ENCODE results near the gene TEDC2. TPM values are rescaled to one million over a fixed set of nuclear protein-coding genes. Genes with fewer than 3 reads are reported as not detected.
"Not testable (repeated sequence)": the region's sequence is repeated elsewhere in the genome, so short reads cannot be mapped to it uniquely, and the experiment has no call there.

The TEDC2 gene
- total RNA-seq, 2 donors from 2014 or later: 0.70 to 0.85 TPM

DNA sequence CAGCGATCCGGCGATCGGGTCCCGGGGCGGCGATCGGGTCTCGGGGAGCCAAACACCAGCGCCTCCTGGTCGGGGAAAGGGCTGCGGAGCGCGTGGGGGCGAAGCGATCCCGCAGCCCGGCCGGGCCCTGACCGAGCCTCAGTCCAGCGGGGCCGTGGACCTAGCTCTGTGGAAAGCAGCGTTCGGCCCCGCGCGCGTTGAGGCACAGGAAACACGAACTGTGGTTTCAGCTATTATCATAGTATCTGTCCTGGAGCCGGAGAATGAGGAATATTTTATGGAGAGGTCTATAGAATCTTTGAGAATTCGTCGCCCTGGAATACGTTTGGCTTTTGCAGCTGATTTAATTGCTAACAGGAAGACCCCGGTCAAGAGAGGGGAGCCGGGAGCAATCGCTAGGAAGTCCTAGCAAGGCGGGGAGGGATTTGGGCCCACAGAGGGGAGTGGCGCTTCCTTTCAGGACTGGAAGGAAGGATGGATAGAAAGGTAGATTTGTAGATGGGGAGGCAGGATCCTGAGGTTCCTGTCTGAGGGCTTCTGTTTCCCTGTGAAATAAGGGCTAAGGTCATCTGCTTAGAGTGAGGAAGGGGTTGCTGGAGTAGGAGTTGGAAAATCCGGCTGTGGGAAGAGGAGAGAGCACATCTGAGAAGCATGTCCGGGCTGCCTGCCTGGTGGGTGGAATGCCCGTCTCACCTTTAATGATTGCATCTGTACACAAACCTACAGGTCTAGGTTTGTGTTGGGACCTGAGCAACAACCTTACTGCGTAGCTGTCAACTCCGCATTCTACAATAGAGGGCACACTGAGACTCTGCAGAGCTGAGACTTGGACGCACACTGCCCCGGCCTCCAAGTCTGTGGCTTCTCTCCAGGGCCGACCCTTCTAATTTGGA lies 29.9 kb upstream of the TEDC2 start:
- Mint-ChIP-seq H3K27me3 (no peaks in the 10 kb centered on the region), H3K36me3 (ENCODE audit: low read depth) (peaks cover 4% of the 10 kb centered on the region), H3K4me3 (peak overlapping the region; percentile 92), H3K27ac (peak overlapping the region; percentile 84), H3K4me1 (peaks cover 13% of the 10 kb centered on the region)
- ATAC-seq (no peak), DNase-seq (no peak)
- no peaks in the 10 kb centered on the region for H3K9me3 ChIP-seq (ENCODE audit: control insufficient read depth, low read length, poor library complexity, severe bottlenecking)

DNA sequence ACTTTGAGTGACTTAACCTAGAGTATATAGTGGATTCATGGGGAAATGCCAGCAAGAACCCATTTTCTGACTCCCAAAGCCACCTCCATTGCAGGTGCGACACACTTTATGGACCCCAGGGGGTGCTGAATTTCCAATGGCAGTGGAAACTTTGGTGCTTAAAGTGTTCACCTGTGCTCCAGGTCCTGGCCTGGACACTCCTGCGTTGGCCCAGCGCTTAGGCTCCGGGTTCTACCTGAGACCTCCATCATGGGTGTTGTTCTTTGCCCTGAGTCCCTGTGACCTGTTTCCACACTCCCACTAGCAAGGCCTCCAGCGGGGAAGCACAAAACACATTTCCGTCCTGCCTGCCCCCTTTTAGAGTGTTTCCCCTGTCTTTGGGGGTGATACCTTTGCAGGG lies 27.6 kb upstream of the TEDC2 start:
- ATAC-seq (no peak), DNase-seq (no peak)
- Mint-ChIP-seq H3K4me1 (peaks cover 13% of the 10 kb centered on the region), H3K27ac (no peak overlapping the region), H3K36me3 (ENCODE audit: low read depth) (peaks cover 4% of the 10 kb centered on the region), H3K27me3 (no peaks in the 10 kb centered on the region), H3K4me3 (no peak overlapping the region)
- H3K9me3 ChIP-seq (ENCODE audit: control insufficient read depth, low read length, poor library complexity, severe bottlenecking): no peaks in the 10 kb centered on the region

DNA sequence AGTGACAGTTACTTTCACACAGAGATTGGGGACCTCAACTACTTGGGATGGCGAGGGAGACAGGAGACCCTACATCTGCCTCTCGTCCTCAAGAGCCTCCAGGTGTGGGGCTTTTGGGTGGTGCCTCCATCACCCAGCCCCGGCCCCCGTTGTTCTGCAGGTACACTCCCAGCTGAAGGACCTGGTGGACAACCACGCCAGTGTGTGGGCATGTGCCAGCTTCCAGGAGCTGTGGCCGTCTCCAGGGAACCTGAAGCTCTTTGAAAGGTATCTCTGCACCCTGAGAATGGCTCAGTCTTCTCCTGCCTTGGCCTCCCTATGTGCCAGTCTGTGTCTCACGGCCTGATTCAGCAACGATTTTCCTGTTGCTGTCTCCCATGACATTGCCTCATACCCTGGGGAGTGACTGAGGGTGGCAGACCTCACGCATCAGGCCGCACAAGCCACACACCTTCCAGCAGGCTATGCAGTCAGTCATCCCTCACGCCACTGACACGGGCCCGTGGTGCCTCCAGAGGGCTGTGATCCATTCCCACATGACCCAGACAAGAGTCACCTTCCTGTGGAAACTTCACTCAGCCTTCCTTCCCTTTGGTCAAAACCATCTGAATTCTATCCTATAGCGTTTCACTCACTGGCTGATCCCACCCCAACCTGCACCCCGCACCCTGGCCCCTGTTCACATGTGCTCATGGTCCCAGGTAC lies 27.0 kb upstream of the TEDC2 start:
- Mint-ChIP-seq H3K27ac (no peak overlapping the region), H3K4me3 (no peak overlapping the region), H3K4me1 (peaks cover 13% of the 10 kb centered on the region), H3K36me3 (ENCODE audit: low read depth) (peaks cover 4% of the 10 kb centered on the region), H3K27me3 (no peaks in the 10 kb centered on the region)
- ATAC-seq (no peak), DNase-seq (no peak)
- no peaks in the 10 kb centered on the region for H3K9me3 ChIP-seq (ENCODE audit: control insufficient read depth, low read length, poor library complexity, severe bottlenecking)

DNA sequence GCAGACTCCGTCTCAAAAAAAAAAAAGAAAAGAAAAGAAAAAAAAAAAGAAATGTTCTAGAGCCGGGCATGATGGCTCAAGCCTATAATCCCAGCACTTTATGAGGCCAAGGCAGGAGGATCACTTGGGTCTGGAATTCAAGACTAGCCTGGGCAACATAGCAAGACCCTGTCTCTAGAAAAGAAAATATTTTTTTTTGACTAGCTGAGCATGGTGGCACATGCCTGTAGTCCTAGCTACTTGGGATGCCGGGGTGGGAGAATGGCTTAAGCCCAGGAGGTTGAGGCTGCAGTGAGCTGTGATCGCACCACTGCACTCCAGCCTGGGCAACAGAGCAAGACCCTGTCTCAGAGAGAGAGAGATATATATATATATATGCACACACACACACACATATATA lies 24.7 kb upstream of the TEDC2 start:
- not testable (repeated sequence) for H3K36me3 Mint-ChIP-seq (ENCODE audit: low read depth); H3K9me3 ChIP-seq (ENCODE audit: control insufficient read depth, low read length, poor library complexity, severe bottlenecking); H3K4me1 Mint-ChIP-seq; DNase-seq; H3K27me3 Mint-ChIP-seq; ATAC-seq; H3K27ac Mint-ChIP-seq; H3K4me3 Mint-ChIP-seq

DNA sequence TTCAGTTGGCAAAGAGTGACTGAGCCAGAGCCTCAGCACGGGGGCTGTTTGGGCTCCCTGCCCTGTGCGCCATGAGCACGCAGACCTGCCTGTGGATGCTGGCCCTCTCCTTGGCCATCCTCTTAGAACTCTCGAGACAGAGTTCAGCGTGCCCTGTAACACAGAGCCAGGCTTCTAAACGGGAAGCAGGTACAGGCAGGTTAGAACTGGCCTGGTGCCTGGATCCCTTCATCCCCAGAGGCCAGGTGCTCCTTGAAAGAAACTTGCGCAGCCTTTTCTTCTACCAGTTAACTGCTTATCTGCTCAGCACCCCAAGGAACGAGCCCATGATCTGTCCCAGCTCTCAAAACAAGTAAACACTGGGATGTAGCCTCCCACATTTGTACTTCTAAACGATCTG lies 23.8 kb upstream of the TEDC2 start:
- H3K4me3 Mint-ChIP-seq: no peak overlapping the region
- H3K4me1 Mint-ChIP-seq: no peaks in the 10 kb centered on the region
- H3K36me3 Mint-ChIP-seq (ENCODE audit: low read depth): peaks cover 4% of the 10 kb centered on the region
- DNase-seq: no peak
- ATAC-seq: no peak
- no peaks in the 10 kb centered on the region for H3K27me3 Mint-ChIP-seq
- no peaks in the 10 kb centered on the region for H3K9me3 ChIP-seq (ENCODE audit: control insufficient read depth, low read length, poor library complexity, severe bottlenecking)
- H3K27ac Mint-ChIP-seq: no peak overlapping the region

DNA sequence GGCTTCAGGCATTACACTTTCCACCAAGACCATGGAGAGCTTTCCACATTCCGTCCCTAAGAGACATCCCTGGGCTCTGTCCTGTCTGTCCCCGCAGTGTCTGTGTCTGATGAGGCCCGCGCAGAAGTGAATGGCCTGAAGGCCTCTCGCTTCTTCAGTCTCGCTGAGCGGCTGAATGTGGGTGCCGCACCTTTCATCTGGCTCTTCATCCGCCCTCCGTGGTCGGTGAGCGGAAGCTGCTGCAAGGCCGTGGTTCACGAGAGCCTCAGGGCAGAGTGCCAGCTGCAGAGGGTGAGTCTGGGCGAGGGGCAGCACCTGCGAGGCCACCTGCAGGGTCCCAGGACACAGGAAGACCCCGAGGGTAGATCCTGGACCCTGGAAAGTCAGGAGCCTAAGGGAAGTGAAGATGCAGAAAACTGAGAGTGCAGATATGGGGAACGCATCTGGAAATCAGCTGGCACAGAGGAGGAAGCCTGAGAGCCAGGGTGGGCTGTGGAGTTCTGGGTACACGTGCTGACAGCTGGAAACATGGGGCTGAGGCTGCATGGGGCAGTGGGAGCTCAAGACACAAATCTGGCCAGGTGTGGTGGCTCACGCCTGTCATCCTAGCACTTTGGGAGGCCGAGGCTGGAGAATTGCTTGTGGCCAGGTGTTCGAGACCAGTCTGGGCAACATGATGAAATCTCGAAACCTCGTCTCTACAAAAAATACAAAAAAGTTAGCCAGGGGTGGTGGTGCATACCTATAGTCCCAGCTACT lies 22.7 kb upstream of the TEDC2 start:
- DNase-seq (no peak), ATAC-seq (no peak)
- Mint-ChIP-seq H3K4me3 (no peak overlapping the region), H3K27me3 (no peaks in the 10 kb centered on the region), H3K36me3 (ENCODE audit: low read depth) (peaks cover 4% of the 10 kb centered on the region), H3K27ac (no peak overlapping the region), H3K4me1 (no peaks in the 10 kb centered on the region)
- H3K9me3 ChIP-seq (ENCODE audit: control insufficient read depth, low read length, poor library complexity, severe bottlenecking): no peaks in the 10 kb centered on the region

DNA sequence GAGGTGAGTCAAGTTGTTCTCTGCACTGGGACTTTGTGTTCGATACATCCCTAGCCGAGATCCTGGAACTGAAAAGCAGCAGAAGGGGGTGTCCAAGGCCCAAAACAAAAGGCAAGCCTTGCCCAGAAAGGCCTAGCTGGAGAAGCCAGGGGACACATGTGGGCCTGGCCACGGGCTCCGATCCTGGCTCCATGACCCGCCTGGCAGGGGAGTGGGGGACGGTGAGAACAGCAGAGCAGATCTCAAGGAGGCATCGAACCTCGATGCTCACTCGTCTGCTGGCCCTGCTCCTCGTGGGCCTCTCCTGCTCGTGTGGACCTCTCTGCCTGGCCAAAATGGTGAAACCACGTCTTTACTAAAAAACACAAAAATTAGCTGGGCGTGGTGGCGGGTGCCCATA lies 21.8 kb upstream of the TEDC2 start:
- no peak for DNase-seq
- Mint-ChIP-seq H3K27me3 (no peaks in the 10 kb centered on the region), H3K36me3 (ENCODE audit: low read depth) (peaks cover 2% of the 10 kb centered on the region), H3K4me1 (no peaks in the 10 kb centered on the region), H3K4me3 (no peak overlapping the region), H3K27ac (no peak overlapping the region)
- H3K9me3 ChIP-seq (ENCODE audit: control insufficient read depth, low read length, poor library complexity, severe bottlenecking): no peaks in the 10 kb centered on the region
- no peak for ATAC-seq

DNA sequence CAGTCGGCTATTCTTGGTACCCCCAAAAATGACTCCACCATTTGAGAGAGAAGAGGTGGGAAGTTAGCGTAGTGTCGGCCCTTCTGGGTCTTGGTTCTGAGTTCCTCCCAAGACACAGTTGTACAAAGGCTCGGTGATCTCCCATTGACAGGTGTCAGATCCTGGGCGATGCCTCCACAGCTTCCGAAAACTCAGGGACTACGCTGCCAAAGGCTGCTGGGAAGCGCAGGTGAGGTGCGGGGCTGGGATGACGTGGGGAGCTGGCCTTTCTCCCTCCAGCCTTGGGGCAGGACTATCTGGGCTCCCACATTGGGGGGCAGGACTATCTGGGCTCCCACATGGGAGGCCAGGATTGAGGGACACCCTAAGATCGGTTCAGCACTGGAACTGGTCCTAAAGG lies 20.3 kb upstream of the TEDC2 start:
- no peaks in the 10 kb centered on the region for H3K27me3 Mint-ChIP-seq
- no peak overlapping the region for H3K27ac Mint-ChIP-seq
- H3K9me3 ChIP-seq (ENCODE audit: control insufficient read depth, low read length, poor library complexity, severe bottlenecking): no peaks in the 10 kb centered on the region
- no peak overlapping the region for H3K4me3 Mint-ChIP-seq
- no peak for ATAC-seq
- DNase-seq: no peak
- no peaks in the 10 kb centered on the region for H3K36me3 Mint-ChIP-seq (ENCODE audit: low read depth)
- H3K4me1 Mint-ChIP-seq: no peaks in the 10 kb centered on the region

DNA sequence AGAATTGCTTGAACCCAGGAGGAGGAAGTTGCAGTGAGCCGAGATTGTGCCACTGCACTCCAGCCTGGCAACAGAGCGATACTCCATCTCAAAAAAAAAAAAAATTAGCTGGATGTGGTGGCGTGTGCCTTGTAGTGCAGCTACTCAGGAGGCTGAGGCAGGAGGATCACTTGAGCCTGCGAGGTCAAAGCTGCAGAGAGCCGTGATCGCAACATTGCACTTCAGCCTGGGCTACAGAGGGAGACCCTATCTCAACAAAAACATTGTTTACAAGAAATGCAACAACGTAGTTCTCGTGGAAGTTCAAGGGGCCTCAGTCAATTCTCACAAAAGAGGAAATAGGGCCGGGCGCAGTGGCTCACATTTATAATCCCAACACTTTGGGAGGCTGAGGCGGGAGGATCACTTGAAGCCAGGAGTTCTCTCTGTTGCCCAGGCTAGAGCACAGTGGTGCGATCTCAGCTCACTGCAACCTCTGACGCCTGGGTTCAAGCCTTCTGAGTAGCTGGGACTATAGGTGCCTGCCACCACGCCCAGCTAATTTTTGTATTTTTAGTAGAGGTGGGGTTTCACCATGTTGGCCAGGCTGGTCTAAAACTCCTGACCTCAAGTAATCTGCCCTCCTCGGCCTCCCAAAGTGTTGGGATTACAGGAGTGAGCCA lies 18.6 kb upstream of the TEDC2 start:
- H3K27me3 Mint-ChIP-seq; DNase-seq; ATAC-seq; H3K4me3 Mint-ChIP-seq; H3K9me3 ChIP-seq (ENCODE audit: control insufficient read depth, low read length, poor library complexity, severe bottlenecking); H3K4me1 Mint-ChIP-seq; H3K36me3 Mint-ChIP-seq (ENCODE audit: low read depth); H3K27ac Mint-ChIP-seq: not testable (repeated sequence)

DNA sequence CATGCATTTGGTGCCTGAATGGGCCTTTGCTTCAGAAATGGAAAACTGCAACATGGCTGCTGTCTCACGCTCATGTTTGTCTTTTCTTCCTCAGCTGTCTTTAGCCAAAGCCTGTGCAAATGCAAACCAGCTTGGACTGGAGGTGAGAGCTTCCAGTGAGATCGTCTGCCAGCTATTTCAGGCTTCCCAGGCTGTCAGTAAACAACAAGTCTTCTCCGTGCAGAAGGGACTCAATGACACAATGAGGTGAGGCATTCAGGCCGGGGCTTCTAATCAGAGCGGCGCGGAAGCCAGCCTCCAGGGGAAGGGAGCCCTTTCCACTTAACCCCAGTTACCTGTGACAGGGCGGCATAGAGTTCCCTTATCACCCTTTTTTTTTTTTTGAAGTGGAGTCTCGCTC lies 16.4 kb upstream of the TEDC2 start:
- Mint-ChIP-seq H3K27me3 (no peaks in the 10 kb centered on the region), H3K4me3 (no peak overlapping the region), H3K27ac (no peak overlapping the region), H3K36me3 (ENCODE audit: low read depth) (no peaks in the 10 kb centered on the region), H3K4me1 (no peaks in the 10 kb centered on the region)
- DNase-seq (no peak), ATAC-seq (no peak)
- H3K9me3 ChIP-seq (ENCODE audit: control insufficient read depth, low read length, poor library complexity, severe bottlenecking): no peaks in the 10 kb centered on the region

DNA sequence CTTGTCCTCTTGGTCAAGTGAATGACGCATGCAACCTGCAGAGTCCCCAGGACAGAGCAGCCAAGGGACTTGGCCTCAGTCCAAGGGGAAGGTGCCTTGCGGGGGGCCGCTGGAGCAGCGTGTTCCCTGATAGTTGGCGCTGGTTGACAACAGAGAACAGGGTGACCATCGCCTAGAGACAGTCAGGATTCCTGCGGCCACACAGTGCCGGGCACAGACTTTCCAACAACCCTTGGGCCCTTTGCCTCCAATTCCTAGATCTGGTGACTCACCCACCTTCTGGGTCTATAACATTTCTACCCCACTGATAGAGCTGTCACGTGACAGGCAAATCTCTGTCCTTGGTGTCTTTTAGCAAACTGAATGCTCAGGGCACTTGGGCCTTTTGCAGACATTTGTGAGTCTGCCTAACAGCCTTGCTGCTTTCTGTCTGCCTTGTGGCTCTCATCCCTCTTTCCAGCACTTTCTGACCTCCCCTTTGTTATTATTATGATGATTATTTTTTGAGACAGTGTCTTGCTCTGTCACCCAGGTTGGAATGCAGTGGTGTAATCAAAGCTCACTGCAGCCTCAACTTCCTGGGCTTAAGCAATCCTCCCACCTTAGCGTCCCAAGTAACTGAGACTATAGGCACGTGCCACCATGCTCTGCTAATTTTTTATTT lies 11.9 kb upstream of the TEDC2 start:
- Mint-ChIP-seq H3K4me3 (no peak overlapping the region), H3K27ac (no peak overlapping the region), H3K27me3 (no peaks in the 10 kb centered on the region), H3K36me3 (ENCODE audit: low read depth) (no peaks in the 10 kb centered on the region), H3K4me1 (no peaks in the 10 kb centered on the region)
- no peak for DNase-seq
- H3K9me3 ChIP-seq (ENCODE audit: control insufficient read depth, low read length, poor library complexity, severe bottlenecking): no peaks in the 10 kb centered on the region
- ATAC-seq: no peak

DNA sequence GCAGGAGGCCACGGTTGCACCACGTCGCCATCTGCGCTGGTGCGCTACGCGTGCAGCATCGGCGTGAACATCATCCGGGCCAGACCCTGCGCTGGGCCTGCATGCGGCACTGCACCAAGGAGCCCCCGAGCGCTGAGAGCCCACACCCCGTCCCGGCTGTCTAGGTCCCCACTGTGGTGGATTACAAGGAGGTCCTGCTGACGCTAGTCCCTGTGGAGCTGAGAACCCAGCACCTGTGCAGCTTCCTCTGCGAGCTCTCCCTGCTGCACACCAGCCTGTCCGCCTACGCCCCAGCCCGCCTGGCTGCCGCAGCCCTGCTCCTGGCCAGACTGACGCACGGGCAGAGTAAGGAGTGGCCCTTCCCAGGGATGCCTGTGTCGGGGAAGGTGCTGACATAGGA lies 10.8 kb upstream of the TEDC2 start:
- Mint-ChIP-seq H3K4me1 (no peaks in the 10 kb centered on the region), H3K27ac (no peak overlapping the region), H3K27me3 (no peaks in the 10 kb centered on the region), H3K36me3 (ENCODE audit: low read depth) (no peaks in the 10 kb centered on the region), H3K4me3 (no peak overlapping the region)
- no peaks in the 10 kb centered on the region for H3K9me3 ChIP-seq (ENCODE audit: control insufficient read depth, low read length, poor library complexity, severe bottlenecking)
- ATAC-seq: no peak
- DNase-seq: no peak
